Lower leg skin (tissue), 4 donors: ENCODE results near the gene PIEZO2. TPM values are rescaled to one million over a fixed set of nuclear protein-coding genes. Genes with fewer than 3 reads are reported as not detected.
"Not testable (repeated sequence)": the region's sequence is repeated elsewhere in the genome, so short reads cannot be mapped to it uniquely, and the experiment has no call there.

Experiments
- DNase-seq, 2 donors: peaks; one replicate each; pipeline ENCODE4 v3.0.0-alpha.2; 2019; ENCODE audit warnings: low spot score in 2 of 2
- H3K4me3 ChIP-seq: fragments of 200-600 bp; sonication (generic); 2 replicates; pipeline ENCODE4 v1.5.1; 2017; ENCODE audit warnings: mild to moderate bottlenecking, low read depth; ENCODE audit not compliant: poor library complexity, severe bottlenecking
- POLR2A ChIP-seq, 2 donors: fragments of 450-650 bp; IDR thresholded peaks; one replicate each; pipeline ENCODE4 v1.6.1; 2016 to 2017; ENCODE audit warnings: antibody characterized with exemption in 2 of 2, mild to moderate bottlenecking in 1 of 2, moderate library complexity in 1 of 2
- WGBS, 2 donors: methylation state at CpG; one replicate each; pipeline ENCODE4 v1.1.5; 2018; 5-methylcytosine and 5-hydroxymethylcytosine counted together
- intact Hi-C: fragments of 100-400 bp; cut with DNase I; formaldehyde crosslinking; loops from one replicate; pipeline ENCODE4 v1.15.0; 2023; ENCODE audit warnings: low total_unique reads
- total RNA-seq, 4 donors: library from RNA; depleted of rRNA; stranded (reverse); fragments of >200 nt; gene quantifications; one replicate each; pipeline ENCODE4 v1.1.0, GENCODE V29; 2016
- TF ChIP-seq, protein P1 (sequence below), 3 donors: fragments of 450-650 bp; IDR thresholded peaks; one replicate each; pipeline ENCODE4 v1.5.1; 2016; ENCODE audit warnings: antibody characterized with exemption in 3 of 3, mild to moderate bottlenecking in 3 of 3, moderate library complexity in 2 of 3

Gene PIEZO2
- total RNA-seq, 4 donors from 2014 or later, result 0.30 to 1.8 (median 0.64) TPM

DNA sequence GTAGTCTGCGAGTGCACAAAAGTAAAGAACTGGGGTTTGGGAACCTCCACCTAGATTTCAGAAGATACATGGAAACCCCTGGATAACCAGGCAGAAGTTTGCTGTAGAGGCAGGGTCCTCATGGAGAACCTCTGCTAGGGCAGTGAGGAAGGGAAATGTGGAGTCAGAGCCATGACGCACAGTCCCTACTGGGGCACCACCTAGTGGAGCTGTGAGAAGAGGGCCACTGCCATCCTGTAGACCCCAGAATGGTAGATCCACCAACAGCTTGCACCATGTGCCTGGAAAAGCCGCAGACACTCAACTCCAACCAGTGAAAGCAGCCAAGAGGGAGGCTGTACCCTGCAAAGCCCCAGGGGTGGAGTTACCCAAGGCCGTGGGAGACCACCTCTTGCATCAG lies 206.4 kb downstream of the PIEZO2 start:
- 90 to 100% methylated on average over 4 of the region's 4 CpGs for WGBS, 2 donors
- TF ChIP-seq, protein P1, sequence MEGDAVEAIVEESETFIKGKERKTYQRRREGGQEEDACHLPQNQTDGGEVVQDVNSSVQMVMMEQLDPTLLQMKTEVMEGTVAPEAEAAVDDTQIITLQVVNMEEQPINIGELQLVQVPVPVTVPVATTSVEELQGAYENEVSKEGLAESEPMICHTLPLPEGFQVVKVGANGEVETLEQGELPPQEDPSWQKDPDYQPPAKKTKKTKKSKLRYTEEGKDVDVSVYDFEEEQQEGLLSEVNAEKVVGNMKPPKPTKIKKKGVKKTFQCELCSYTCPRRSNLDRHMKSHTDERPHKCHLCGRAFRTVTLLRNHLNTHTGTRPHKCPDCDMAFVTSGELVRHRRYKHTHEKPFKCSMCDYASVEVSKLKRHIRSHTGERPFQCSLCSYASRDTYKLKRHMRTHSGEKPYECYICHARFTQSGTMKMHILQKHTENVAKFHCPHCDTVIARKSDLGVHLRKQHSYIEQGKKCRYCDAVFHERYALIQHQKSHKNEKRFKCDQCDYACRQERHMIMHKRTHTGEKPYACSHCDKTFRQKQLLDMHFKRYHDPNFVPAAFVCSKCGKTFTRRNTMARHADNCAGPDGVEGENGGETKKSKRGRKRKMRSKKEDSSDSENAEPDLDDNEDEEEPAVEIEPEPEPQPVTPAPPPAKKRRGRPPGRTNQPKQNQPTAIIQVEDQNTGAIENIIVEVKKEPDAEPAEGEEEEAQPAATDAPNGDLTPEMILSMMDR (IDR thresholded peaks at IDR 0.05), result no peak
- no peak for TF ChIP-seq POLR2A (IDR thresholded peaks at IDR 0.05)
- no peak overlapping the region for H3K4me3 ChIP-seq
- DNase-seq, result no peak
- intact Hi-C loops, result no loop called here

DNA sequence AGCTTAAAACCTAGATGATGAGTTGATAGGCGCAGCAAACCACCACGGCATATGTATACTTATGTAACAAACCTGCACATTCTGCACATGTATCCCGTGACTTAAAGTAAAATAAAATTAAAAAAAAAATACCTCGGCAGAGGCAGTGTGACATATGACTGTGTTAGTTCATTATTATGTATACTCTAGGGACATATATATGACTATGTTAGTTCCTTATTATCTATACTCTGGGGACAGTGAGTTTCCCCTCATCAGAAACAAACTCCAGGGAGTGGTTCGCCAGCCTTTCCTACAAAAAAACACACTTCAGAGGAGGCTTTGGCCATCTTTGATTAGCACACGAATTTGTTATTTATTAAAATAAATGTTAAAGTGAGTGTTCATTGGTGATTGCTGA lies 209.5 kb downstream of the PIEZO2 start:
- no peak for TF ChIP-seq POLR2A (IDR thresholded peaks at IDR 0.05)
- TF ChIP-seq, protein P1 (IDR thresholded peaks at IDR 0.05), result no peak
- no peak for DNase-seq
- H3K4me3 ChIP-seq, result no peak overlapping the region
- intact Hi-C loops, result no loop called here
- WGBS, 2 donors, result 89 to 90% methylated on average over 6 of the region's 6 CpGs

DNA sequence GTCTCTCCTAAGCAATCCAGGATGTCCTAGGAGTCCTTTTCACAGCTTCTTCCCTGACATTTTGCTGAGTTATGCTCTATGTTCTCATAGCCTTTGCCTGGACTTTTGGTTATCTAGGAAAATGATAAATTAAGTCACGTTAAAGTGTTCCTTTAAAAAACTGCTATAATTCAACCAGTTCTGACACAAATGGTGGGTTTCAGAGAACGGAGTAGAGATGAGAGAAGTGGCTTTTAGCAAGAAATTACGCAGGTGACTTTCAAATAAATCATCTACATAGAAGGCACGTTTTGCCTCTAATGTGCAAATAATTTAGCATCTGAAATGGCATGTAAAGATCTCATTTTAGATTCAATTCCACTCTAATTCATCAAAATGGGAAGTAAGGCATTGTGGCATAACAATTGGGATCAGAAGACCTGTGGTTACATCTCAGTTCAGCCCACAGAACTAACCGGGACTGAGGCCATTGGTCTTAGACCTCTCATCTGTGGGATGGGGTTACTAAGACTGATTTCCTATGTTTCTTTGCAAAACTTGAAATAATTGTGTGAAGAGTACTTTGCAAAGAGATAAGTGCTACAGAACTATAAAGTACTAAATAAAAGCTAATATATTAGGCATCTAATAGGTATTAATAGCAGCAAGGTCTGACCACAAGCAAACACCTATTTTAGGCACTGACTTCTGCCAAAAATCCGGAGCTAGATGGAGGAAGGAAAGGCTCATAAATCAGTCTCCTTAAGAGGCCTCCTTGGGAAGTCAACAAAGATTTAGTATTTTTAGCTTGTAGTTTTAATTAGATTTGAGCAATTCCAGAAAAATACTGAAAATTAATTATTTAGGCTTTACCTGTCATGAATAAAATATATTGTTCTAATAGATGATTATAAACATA lies 211.4 kb downstream of the PIEZO2 start:
- no peak for DNase-seq
- WGBS, 2 donors, result 59 to 67% methylated on average over 6 of the region's 6 CpGs
- no peak overlapping the region for H3K4me3 ChIP-seq
- intact Hi-C loops, result no loop called here
- no peak for TF ChIP-seq POLR2A (IDR thresholded peaks at IDR 0.05)
- TF ChIP-seq, protein P1 (IDR thresholded peaks at IDR 0.05), result no peak

DNA sequence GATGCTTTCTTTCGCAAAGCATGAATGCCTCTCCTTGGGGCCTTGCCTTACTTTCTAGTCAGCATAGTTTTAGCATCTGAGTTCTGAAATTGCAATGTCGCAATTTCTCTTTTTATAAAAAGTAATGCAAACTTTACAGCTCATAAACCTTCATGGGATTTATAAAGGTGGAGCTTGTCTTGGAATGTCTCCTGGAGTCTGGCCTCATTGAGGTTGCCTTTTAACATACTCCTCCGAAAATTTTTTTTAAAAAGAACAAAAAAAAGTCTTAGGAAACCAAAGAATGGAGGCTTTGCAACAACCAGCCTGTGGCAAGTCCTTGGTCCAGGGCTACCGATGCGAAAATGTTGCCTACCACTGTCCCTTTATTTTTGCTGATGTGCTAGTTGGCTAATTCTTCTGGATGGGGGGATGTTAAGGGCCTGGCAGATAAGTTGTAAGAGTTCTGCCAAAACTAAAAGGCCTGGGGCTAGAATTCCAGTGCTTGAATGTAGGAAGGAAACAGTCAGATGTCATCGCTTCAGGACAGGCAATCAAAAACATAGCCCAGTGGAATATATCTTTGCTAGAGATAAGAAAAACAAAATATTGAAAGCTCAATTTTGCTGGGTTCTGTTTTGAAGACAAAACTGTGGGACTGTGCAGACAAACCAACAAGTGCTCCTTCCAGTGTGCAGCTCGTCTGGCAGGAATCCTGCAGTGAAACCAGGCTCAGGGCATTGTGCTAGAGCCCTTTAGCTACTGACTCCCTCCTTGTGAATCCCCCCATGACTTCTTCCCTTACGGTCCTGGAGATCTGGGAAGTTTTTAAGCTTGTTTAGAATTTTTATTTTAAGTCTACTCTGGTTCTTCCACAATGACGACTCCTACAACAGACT lies 213.0 kb downstream of the PIEZO2 start:
- 30 to 43% methylated on average over 9 of the region's 9 CpGs for WGBS, 2 donors
- intact Hi-C loops, result no loop called here
- no peak for DNase-seq
- H3K4me3 ChIP-seq, result no peak overlapping the region
- no peak for TF ChIP-seq POLR2A (IDR thresholded peaks at IDR 0.05)
- TF ChIP-seq, protein P1 (IDR thresholded peaks at IDR 0.05), result no peak

DNA sequence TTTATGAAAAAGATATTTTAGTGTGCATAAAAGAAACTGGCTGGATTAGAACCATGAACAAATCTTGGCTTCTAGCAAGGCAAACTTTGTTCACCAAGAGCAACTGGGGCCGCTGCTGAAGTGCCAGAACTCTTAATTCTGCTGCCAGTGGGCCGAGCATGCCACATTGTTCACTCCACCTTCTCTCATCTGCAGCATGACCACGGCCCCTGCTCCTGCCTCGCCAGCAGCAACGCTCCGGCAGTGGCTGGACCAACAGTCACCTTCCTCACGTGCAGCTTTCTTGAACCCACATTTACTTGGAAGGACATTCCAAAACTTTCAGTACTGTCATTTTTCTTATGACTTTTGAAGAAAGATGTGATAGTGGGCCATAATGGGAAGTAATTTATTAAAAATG lies 213.8 kb downstream of the PIEZO2 start:
- no peak overlapping the region for H3K4me3 ChIP-seq
- 68 to 83% methylated on average over 7 of the region's 7 CpGs for WGBS, 2 donors
- TF ChIP-seq, protein P1 (IDR thresholded peaks at IDR 0.05), result no peak
- TF ChIP-seq POLR2A (IDR thresholded peaks at IDR 0.05), result no peak
- DNase-seq, result no peak
- intact Hi-C loops, result no loop called here

DNA sequence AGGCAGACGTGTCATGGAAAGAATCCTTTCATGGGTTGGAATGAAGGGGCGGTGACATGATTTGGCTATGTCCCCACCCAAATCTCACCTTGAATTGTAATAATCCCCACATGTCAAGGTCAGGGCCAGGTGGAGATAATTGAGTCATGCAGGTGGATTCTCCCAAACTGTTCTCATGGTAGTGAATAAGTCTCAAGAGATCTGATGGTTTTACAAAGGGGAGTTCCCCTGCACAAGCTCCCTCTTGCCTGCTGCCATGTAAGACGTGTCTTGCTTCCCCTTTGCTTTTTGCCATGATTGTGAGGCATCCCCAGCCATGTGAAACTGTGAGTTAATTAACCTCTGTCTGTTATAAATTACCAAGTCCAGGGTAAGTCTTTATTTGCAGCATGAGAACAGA lies 215.7 kb downstream of the PIEZO2 start:
- intact Hi-C loops, H3K4me3 ChIP-seq, DNase-seq: not testable (repeated sequence)
- WGBS, 2 donors, result 77 to 82% methylated on average over 3 of the region's 3 CpGs
